GM18873 (cell line): ENCODE data around the gene GANAB.

Source experiments
- ATAC-seq: cut with Tn5 transposase; IDR thresholded peaks from one replicate; pipeline ENCODE4 v1.9.1; 2021; ENCODE audit warnings: mild to moderate bottlenecking, moderate library complexity, moderate number of reproducible peaks; ENCODE audit not compliant: unreplicated experiment, low FRiP score

The GANAB gene

DNA sequence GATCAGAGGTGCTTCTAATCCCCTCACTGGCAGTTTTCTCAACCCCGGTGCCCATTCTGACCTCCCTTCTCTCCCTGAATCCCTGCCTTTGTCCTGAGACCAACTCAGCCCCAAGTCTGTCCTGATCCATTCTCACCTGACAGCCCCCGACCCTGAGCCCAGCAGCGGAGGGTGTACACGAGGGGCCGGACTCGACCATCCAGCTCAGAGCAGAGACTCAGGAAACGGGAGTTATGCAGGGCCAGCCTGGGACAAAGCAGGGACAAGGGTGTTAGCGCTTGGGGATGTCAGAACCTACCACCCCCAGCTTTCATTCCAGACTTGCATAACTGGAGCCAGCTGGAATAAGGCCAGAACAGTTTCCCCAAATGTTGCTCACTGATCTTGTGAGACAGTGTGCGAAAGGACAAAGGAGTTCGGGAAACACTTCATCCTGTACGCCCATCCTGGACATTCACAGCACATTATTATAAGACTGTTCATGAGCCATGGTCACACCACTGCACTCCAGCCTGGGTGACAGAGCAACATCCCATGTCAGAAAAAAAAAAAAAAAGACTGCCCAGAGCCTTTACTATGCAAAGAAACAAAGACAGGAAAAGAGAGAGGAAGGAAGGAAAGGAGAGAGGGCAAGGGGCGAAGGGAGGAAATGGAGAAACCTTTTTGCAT, 69.2 kb downstream of the GANAB start:
- no peak for ATAC-seq

GRCh38 chr11:62575837-62576236, 70.6 kb downstream of the GANAB start:
- ATAC-seq: no peak

GRCh38 chr11:62575156-62575555, 71.3 kb downstream of the GANAB start:
- ATAC-seq: no peak
